Measurements from ENCODE around the gene GSDME.
"Not testable (repeated sequence)": the region's sequence is repeated elsewhere in the genome, so short reads cannot be mapped to it uniquely, and the experiment has no call there.

The GSDME gene

GRCh38 chr7:24745355-24745754 lies 11.9 kb downstream of the GSDME start:
- DNase-seq (ENCODE audit: extremely low spot score, insufficient read length, low read depth), result no peak
- FAIRE-seq, result no peak

GRCh38 chr7:24743471-24743870 lies 13.8 kb downstream of the GSDME start:
- DNase-seq (ENCODE audit: extremely low spot score, insufficient read length, low read depth) (no peak), FAIRE-seq (no peak)

GRCh38 chr7:24742506-24743162 lies 14.6 kb downstream of the GSDME start:
- DNase-seq (ENCODE audit: extremely low spot score, insufficient read length, low read depth) (no peak), FAIRE-seq (no peak)

- DNase-seq (ENCODE audit: extremely low spot score, insufficient read length, low read depth) (no peak), FAIRE-seq (no peak)
These were observed 15.4 kb downstream of the GSDME start for GRCh38 chr7:24741679-24742505.

DNA sequence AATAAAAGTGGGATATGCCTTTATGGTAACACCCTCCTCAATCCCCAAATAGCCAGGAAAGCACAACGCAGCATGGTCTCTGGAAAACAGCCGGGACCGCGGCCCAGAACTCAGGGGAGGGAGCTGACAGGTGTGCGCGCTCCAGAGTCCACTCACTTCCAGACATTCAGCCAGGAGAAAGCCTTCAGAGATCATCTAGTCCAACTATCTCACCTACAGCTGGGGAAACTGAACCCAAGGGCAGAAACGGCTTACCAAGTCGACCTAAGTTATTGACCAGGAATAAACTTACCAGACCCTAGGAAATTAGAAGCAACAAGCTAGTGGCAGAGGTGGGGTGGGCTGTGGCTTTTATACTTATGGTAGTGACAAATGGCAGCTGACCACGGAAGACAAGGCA lies 16.4 kb downstream of the GSDME start:
- FAIRE-seq (no peak), DNase-seq (ENCODE audit: extremely low spot score, insufficient read length, low read depth) (no peak)

GRCh38 chr7:24739306-24739705 lies 18.0 kb downstream of the GSDME start:
- no peak for DNase-seq (ENCODE audit: extremely low spot score, insufficient read length, low read depth)
- no peak for FAIRE-seq

- FAIRE-seq, result no peak
These were observed 18.7 kb downstream of the GSDME start for GRCh38 chr7:24738577-24738976.

DNA sequence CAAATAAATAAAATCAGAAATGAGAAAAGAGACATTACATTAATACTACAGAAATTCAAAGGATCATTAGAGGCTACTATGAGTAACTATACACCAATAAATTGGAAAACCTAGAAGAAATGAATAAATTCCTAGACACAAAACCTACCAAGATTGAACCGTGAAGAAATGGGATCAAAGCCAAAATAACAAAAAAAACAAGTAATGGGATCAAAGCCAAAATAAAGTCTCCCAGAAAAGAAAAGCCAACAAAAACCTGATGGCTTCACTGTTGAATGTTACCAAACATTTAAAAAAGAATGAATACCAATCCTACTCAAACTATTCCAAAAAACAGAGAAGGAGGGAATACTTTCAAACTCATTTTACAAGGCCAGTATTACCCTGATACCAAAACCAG lies 20.0 kb downstream of the GSDME start:
- FAIRE-seq (peak; percentile 26), DNase-seq (ENCODE audit: extremely low spot score, insufficient read length, low read depth) (no peak)

More at GRCh38 chr7:24738577-24738976, 18.7 kb downstream of the GSDME start:
- no peak for DNase-seq (ENCODE audit: extremely low spot score, insufficient read length, low read depth)

DNA sequence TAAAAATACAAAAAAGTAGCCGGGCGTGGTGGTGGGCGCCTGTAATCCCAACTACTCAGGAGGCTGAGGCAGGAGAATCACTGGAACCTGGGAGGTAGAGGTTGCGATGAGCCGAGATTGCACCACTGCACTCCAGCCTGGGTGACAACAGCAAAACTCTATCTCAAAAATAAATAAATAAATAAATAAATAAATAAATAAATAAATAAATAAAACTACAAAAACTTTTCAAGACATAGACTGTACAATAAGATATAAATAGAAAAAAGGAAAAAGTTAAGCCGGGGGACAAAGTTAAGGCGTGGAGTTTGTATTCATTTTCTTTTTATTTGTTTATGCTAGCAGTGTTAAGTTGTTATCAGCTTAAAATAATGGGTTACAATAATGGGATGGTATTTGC lies 21.7 kb downstream of the GSDME start:
- not testable (repeated sequence) for FAIRE-seq

DNA sequence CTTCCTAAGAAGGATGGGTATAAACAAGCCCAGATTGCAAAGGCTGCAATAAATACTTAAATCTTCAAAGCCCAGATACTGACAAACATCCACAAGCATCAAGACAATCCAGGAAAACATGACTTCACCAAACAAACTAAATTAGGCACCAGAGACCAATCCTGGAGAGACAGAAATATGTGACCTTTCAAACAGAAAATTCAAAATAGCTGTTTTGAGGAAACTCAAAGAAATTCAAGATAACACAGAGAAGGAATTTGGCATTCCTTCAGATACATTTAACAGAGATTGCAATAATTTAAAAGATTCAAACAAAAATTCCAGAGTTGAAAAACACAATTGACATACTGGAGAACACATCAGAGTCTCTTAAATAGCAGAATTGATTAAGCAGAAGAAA lies 23.0 kb downstream of the GSDME start:
- no peak for FAIRE-seq
- no peak for DNase-seq (ENCODE audit: extremely low spot score, insufficient read length, low read depth)

More for the DNA sequence above, 21.7 kb downstream of the GSDME start:
- DNase-seq (ENCODE audit: extremely low spot score, insufficient read length, low read depth), result not testable (repeated sequence)

GRCh38 chr7:24733414-24734060 lies 23.7 kb downstream of the GSDME start:
- no peak for FAIRE-seq
- no peak for DNase-seq (ENCODE audit: extremely low spot score, insufficient read length, low read depth)

GRCh38 chr7:24732646-24733413 lies 24.4 kb downstream of the GSDME start:
- no peak for DNase-seq (ENCODE audit: extremely low spot score, insufficient read length, low read depth)
- peak; percentile 56 for FAIRE-seq

GRCh38 chr7:24731313-24731712 lies 26.0 kb downstream of the GSDME start:
- no peak for FAIRE-seq

GRCh38 chr7:24730018-24730369 lies 27.3 kb downstream of the GSDME start:
- no peak for DNase-seq (ENCODE audit: extremely low spot score, insufficient read length, low read depth)
- FAIRE-seq, result peak; percentile 42

More at GRCh38 chr7:24731313-24731712, 26.0 kb downstream of the GSDME start:
- no peak for DNase-seq (ENCODE audit: extremely low spot score, insufficient read length, low read depth)

- DNase-seq (ENCODE audit: extremely low spot score, insufficient read length, low read depth), result no peak
- FAIRE-seq, result no peak
These were observed 27.8 kb downstream of the GSDME start for GRCh38 chr7:24729365-24730017.

- peak; percentile 72 for FAIRE-seq
- DNase-seq (ENCODE audit: extremely low spot score, insufficient read length, low read depth), result no peak
These were observed 28.5 kb downstream of the GSDME start for GRCh38 chr7:24728503-24729364.

GRCh38 chr7:24728121-24728500 lies 29.2 kb downstream of the GSDME start:
- no peak for DNase-seq (ENCODE audit: extremely low spot score, insufficient read length, low read depth)
- no peak for FAIRE-seq

- FAIRE-seq, result peak; percentile 72
These were observed 29.8 kb downstream of the GSDME start for GRCh38 chr7:24727154-24728120.

More at GRCh38 chr7:24727154-24728120, 29.8 kb downstream of the GSDME start:
- no peak for DNase-seq (ENCODE audit: extremely low spot score, insufficient read length, low read depth)

Data from GM18507 (cell line).